Stimulated activated CD4-positive, alpha-beta T cell treated with anti-CD3 and anti-CD28 coated beads, Interleukin-2, amount 100 ng/mL, for 4 hours (primary cell): Measurements from ENCODE around the gene PWP2.
"Not testable (repeated sequence)": the region's sequence is repeated elsewhere in the genome, so short reads cannot be mapped to it uniquely, and the experiment has no call there.

Source experiments
- DNase-seq: peaks from one replicate; pipeline ENCODE4 v3.0.0-alpha.2; 2020; ENCODE audit warnings: low read depth

Gene PWP2

GRCh38 chr21:44083631-44084291 lies 23.4 kb upstream of the PWP2 start:
- DNase-seq = no peak

GRCh38 chr21:44084496-44085241 lies 22.5 kb upstream of the PWP2 start:
- no peak for DNase-seq

- DNase-seq = no peak
These were observed 21.5 kb upstream of the PWP2 start for GRCh38 chr21:44085491-44086321.

- DNase-seq = no peak
These were observed 20.4 kb upstream of the PWP2 start for GRCh38 chr21:44086636-44087425.

GRCh38 chr21:44087426-44088400 lies 19.5 kb upstream of the PWP2 start:
- DNase-seq = no peak

- DNase-seq = no peak
These were observed 18.8 kb upstream of the PWP2 start for GRCh38 chr21:44088401-44088780.

- no peak for DNase-seq
These were observed 17.9 kb upstream of the PWP2 start for GRCh38 chr21:44089001-44089911.

GRCh38 chr21:44090325-44090724 lies 16.9 kb upstream of the PWP2 start:
- DNase-seq = no peak

GRCh38 chr21:44092211-44092610 lies 15.0 kb upstream of the PWP2 start:
- no peak for DNase-seq

GRCh38 chr21:44093761-44094160 lies 13.4 kb upstream of the PWP2 start:
- no peak for DNase-seq

GRCh38 chr21:44094832-44095231 lies 12.4 kb upstream of the PWP2 start:
- no peak for DNase-seq

- not testable (repeated sequence) for DNase-seq
These were observed 8.7 kb upstream of the PWP2 start for GRCh38 chr21:44098507-44098906.

GRCh38 chr21:44098964-44099363 lies 8.2 kb upstream of the PWP2 start:
- not testable (repeated sequence) for DNase-seq

GRCh38 chr21:44107589-44107988 lies 390 bp downstream of the PWP2 start:
- not testable (repeated sequence) for DNase-seq

- not testable (repeated sequence) for DNase-seq
These were observed 6.6 kb downstream of the PWP2 start for GRCh38 chr21:44113702-44114371.

GRCh38 chr21:44122131-44122530 lies 14.9 kb downstream of the PWP2 start:
- DNase-seq = not testable (repeated sequence)

GRCh38 chr21:44127827-44128226 lies 20.6 kb downstream of the PWP2 start:
- DNase-seq = not testable (repeated sequence)

GRCh38 chr21:44133715-44134057 lies 26.5 kb downstream of the PWP2 start:
- DNase-seq = not testable (repeated sequence)

GRCh38 chr21:44134732-44135131 lies 27.5 kb downstream of the PWP2 start:
- not testable (repeated sequence) for DNase-seq
